Gastroesophageal sphincter (tissue), 3 donors: Measurements from ENCODE around the gene CMTM5.

ENCODE experiments used
- CTCF ChIP-seq, 4 experiments: fragments of 200-600 bp in 2 of 4; fragments of 450-650 bp in 2 of 4; sonication (generic) in 1 of 4; IDR thresholded peaks; one replicate each; pipeline ENCODE4 v1.5.1; 2017 to 2019; ENCODE audit warnings: antibody characterized with exemption in 4 of 4, mild to moderate bottlenecking in 2 of 4, moderate library complexity in 2 of 4
- EP300 ChIP-seq: sonication (generic); formaldehyde crosslinking; IDR thresholded peaks from one replicate; pipeline ENCODE4 v1.6.1; 2017; ENCODE audit warnings: antibody characterized with exemption, mild to moderate bottlenecking
- POLR2A ChIP-seq, 2 donors: fragments of 450-650 bp; IDR thresholded peaks; one replicate each; pipeline ENCODE4 v1.6.1; 2017; ENCODE audit warnings: antibody characterized with exemption in 2 of 2, mild to moderate bottlenecking in 2 of 2, moderate library complexity in 1 of 2
- POLR2AphosphoS5 ChIP-seq: sonication (generic); formaldehyde crosslinking; IDR thresholded peaks from one replicate; pipeline ENCODE4 v1.6.1; 2017; ENCODE audit warnings: antibody characterized with exemption

- TF ChIP-seq CTCF (IDR thresholded peaks at IDR 0.05): no peak
- no peak for TF ChIP-seq EP300
- TF ChIP-seq POLR2A (IDR thresholded peaks at IDR 0.05): no peak
- TF ChIP-seq POLR2AphosphoS5: no peak
Observed at GRCh38 chr14:23409966-23410635, 33.3 kb downstream of the CMTM5 start.
